ENCODE results near the gene SMO.

The SMO gene

GRCh38 chr7:129199406-129199805 is 11.0 kb downstream of the SMO start:
- no peak for DNase-seq (ENCODE audit: low read depth)
- no peak for TF ChIP-seq CTCF (IDR thresholded peaks at IDR 0.05; ENCODE audit: insufficient read depth, low read depth, low read length, missing control alignments)
- H3K4me3 ChIP-seq (ENCODE audit: low read depth, low read length) = no peak overlapping the region

GRCh38 chr7:129202058-129202777 is 13.8 kb downstream of the SMO start:
- no peak for DNase-seq (ENCODE audit: low read depth)
- no peak overlapping the region for H3K4me3 ChIP-seq (ENCODE audit: low read depth, low read length)
- TF ChIP-seq CTCF (IDR thresholded peaks at IDR 0.05; ENCODE audit: insufficient read depth, low read depth, low read length, missing control alignments) = no peak

- TF ChIP-seq CTCF (IDR thresholded peaks at IDR 0.05; ENCODE audit: insufficient read depth, low read depth, low read length, missing control alignments) = no peak
- DNase-seq (ENCODE audit: low read depth) = no peak
- no peak overlapping the region for H3K4me3 ChIP-seq (ENCODE audit: low read depth, low read length)
These were observed 14.8 kb downstream of the SMO start for GRCh38 chr7:129203050-129203741.

GRCh38 chr7:129205126-129205818 is 16.8 kb downstream of the SMO start:
- TF ChIP-seq CTCF (IDR thresholded peaks at IDR 0.05; ENCODE audit: insufficient read depth, low read depth, low read length, missing control alignments) = no peak
- DNase-seq (ENCODE audit: low read depth) = no peak
- H3K4me3 ChIP-seq (ENCODE audit: low read depth, low read length) = no peak overlapping the region

- TF ChIP-seq CTCF (IDR thresholded peaks at IDR 0.05; ENCODE audit: insufficient read depth, low read depth, low read length, missing control alignments) = no peak
- no peak overlapping the region for H3K4me3 ChIP-seq (ENCODE audit: low read depth, low read length)
- no peak for DNase-seq (ENCODE audit: low read depth)
These were observed 17.8 kb downstream of the SMO start for GRCh38 chr7:129205987-129206785.

- no peak overlapping the region for H3K4me3 ChIP-seq (ENCODE audit: low read depth, low read length)
- peak; percentile 28 for DNase-seq (ENCODE audit: low read depth)
- no peak for TF ChIP-seq CTCF (IDR thresholded peaks at IDR 0.05; ENCODE audit: insufficient read depth, low read depth, low read length, missing control alignments)
These were observed 20.2 kb downstream of the SMO start for GRCh38 chr7:129208667-129209066.
